ENCODE results near the gene CAPN15.

The CAPN15 gene

DNA sequence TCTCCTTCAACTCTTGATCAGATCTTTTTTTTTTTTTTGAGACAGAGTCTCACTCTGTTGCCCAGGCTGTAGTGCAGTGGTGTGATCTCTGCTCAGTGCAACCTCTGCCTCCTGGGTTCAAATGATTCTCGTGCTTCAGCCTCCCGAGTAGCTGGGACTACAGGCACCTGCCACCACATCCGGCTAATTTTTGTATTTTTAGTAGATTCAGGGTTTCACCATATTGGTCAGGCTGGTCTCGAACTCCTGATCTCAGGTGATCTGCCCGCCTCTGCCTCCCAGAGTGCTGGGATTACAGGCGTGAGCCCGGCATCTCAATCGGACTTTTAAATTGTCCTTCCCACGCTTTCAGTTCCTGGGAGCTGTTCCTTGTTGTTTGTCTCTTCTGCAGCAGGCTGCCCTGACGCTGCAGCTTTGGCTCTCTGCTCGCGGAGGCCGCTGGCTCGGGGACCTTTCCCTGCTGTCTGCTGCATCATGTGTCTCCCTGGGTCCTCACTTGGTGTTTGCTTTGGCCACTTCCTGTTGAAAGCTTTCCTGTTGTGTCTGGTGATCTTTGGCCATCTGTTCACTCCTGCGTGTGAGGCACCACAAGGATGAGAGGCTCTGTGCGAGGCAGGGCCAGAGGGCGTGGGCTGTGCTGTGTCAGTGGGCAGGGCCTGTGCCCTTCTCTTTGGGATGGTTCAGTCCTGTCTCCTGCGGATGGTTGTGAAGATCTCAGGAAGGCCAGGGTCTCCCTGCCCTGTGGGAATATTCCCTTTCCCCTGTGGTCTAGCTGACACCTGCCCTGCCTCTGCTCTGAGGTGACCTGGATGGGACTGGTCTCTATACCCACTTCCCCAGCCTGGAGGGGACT lies 18.4 kb upstream of the CAPN15 start:
- Histone ChIP-seq H3K4me3 (ENCODE audit: low read length) (no peak overlapping the region), H3K27me3 (replicated peaks; ENCODE audit: control insufficient read depth, insufficient read depth, low read length) (no peaks in the 10 kb centered on the region)
- DNase-seq (ENCODE audit: low read depth), result no peak

GRCh38 chr16:510066-510825 lies 17.3 kb upstream of the CAPN15 start:
- Histone ChIP-seq H3K4me3 (ENCODE audit: low read length) (no peak overlapping the region), H3K36me3 (ENCODE audit: control insufficient read depth, insufficient read depth, low read length, severe bottlenecking) (peaks cover 11% of the 10 kb centered on the region), H3K4me1 (ENCODE audit: control insufficient read depth, insufficient read depth, low read length) (no peaks in the 10 kb centered on the region), H3K9me3 (ENCODE audit: control insufficient read depth, low read length) (no peaks in the 10 kb centered on the region), H3K9ac (ENCODE audit: low read length) (no peak overlapping the region), H3K27me3 (replicated peaks; ENCODE audit: control insufficient read depth, insufficient read depth, low read length) (no peaks in the 10 kb centered on the region)
- DNase-seq (ENCODE audit: low read depth), result no peak

More for the DNA sequence above, 18.4 kb upstream of the CAPN15 start:
- Histone ChIP-seq H3K4me1 (ENCODE audit: control insufficient read depth, insufficient read depth, low read length) (no peaks in the 10 kb centered on the region), H3K9ac (ENCODE audit: low read length) (no peak overlapping the region), H3K9me3 (ENCODE audit: control insufficient read depth, low read length) (no peaks in the 10 kb centered on the region), H3K36me3 (ENCODE audit: control insufficient read depth, insufficient read depth, low read length, severe bottlenecking) (peaks cover 11% of the 10 kb centered on the region)

- Histone ChIP-seq H3K27me3 (replicated peaks; ENCODE audit: control insufficient read depth, insufficient read depth, low read length) (no peaks in the 10 kb centered on the region), H3K4me1 (ENCODE audit: control insufficient read depth, insufficient read depth, low read length) (no peaks in the 10 kb centered on the region), H3K4me3 (ENCODE audit: low read length) (no peak overlapping the region), H3K9ac (ENCODE audit: low read length) (no peak overlapping the region), H3K9me3 (ENCODE audit: control insufficient read depth, low read length) (no peaks in the 10 kb centered on the region), H3K36me3 (ENCODE audit: control insufficient read depth, insufficient read depth, low read length, severe bottlenecking) (peaks cover 15% of the 10 kb centered on the region)
- no peak for DNase-seq (ENCODE audit: low read depth)
Measured at GRCh38 chr16:512802-513201, 14.7 kb upstream of the CAPN15 start.

DNA sequence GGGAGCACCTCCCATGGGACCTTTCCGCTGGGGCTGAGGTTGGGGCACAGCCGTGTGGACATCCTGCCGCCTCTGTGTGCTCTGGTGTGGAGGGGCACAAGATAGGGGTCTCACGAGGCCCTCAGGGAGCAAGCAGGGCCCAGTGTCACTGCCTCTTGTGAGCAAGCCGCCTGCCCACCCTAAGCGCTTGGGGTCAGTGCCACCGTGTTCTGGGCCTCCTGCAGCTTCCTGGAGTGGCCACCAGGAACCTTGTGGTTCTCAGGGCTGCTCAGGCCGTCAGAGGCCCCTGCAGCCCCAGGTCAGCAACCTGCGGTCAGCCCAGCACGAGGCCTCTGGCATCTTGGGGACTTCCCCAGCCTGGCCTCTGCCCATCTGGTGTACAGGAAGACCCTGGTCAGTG lies 13.6 kb upstream of the CAPN15 start:
- Histone ChIP-seq H3K36me3 (ENCODE audit: control insufficient read depth, insufficient read depth, low read length, severe bottlenecking) (peaks cover 15% of the 10 kb centered on the region), H3K4me1 (ENCODE audit: control insufficient read depth, insufficient read depth, low read length) (no peaks in the 10 kb centered on the region), H3K9me3 (ENCODE audit: control insufficient read depth, low read length) (no peaks in the 10 kb centered on the region), H3K4me3 (ENCODE audit: low read length) (no peak overlapping the region), H3K27me3 (replicated peaks; ENCODE audit: control insufficient read depth, insufficient read depth, low read length) (no peaks in the 10 kb centered on the region), H3K9ac (ENCODE audit: low read length) (no peak overlapping the region)
- no peak for DNase-seq (ENCODE audit: low read depth)

- Histone ChIP-seq H3K27me3 (replicated peaks; ENCODE audit: control insufficient read depth, insufficient read depth, low read length) (no peaks in the 10 kb centered on the region), H3K9ac (ENCODE audit: low read length) (no peak overlapping the region), H3K36me3 (ENCODE audit: control insufficient read depth, insufficient read depth, low read length, severe bottlenecking) (peaks cover 25% of the 10 kb centered on the region), H3K4me1 (ENCODE audit: control insufficient read depth, insufficient read depth, low read length) (no peaks in the 10 kb centered on the region), H3K4me3 (ENCODE audit: low read length) (no peak overlapping the region), H3K9me3 (ENCODE audit: control insufficient read depth, low read length) (no peaks in the 10 kb centered on the region)
- DNase-seq (ENCODE audit: low read depth), result no peak
Measured at GRCh38 chr16:515175-515938, 12.2 kb upstream of the CAPN15 start.

- Histone ChIP-seq H3K4me3 (ENCODE audit: low read length) (no peak overlapping the region), H3K27me3 (replicated peaks; ENCODE audit: control insufficient read depth, insufficient read depth, low read length) (no peaks in the 10 kb centered on the region), H3K36me3 (ENCODE audit: control insufficient read depth, insufficient read depth, low read length, severe bottlenecking) (peaks cover 28% of the 10 kb centered on the region), H3K9ac (ENCODE audit: low read length) (no peak overlapping the region), H3K9me3 (ENCODE audit: control insufficient read depth, low read length) (no peaks in the 10 kb centered on the region), H3K4me1 (ENCODE audit: control insufficient read depth, insufficient read depth, low read length) (no peaks in the 10 kb centered on the region)
- DNase-seq (ENCODE audit: low read depth), result no peak
Measured at GRCh38 chr16:515939-516226, 11.6 kb upstream of the CAPN15 start.

GRCh38 chr16:516301-516700 lies 11.2 kb upstream of the CAPN15 start:
- H3K9me3 ChIP-seq (ENCODE audit: control insufficient read depth, low read length), result no peaks in the 10 kb centered on the region
- peaks cover 30% of the 10 kb centered on the region for H3K36me3 ChIP-seq (ENCODE audit: control insufficient read depth, insufficient read depth, low read length, severe bottlenecking)
- H3K27me3 ChIP-seq (replicated peaks; ENCODE audit: control insufficient read depth, insufficient read depth, low read length), result no peaks in the 10 kb centered on the region
- H3K4me3 ChIP-seq (ENCODE audit: low read length), result no peak overlapping the region
- no peaks in the 10 kb centered on the region for H3K4me1 ChIP-seq (ENCODE audit: control insufficient read depth, insufficient read depth, low read length)
- H3K9ac ChIP-seq (ENCODE audit: low read length), result no peak overlapping the region
- no peak for DNase-seq (ENCODE audit: low read depth)

- Histone ChIP-seq H3K27me3 (replicated peaks; ENCODE audit: control insufficient read depth, insufficient read depth, low read length) (no peaks in the 10 kb centered on the region), H3K36me3 (ENCODE audit: control insufficient read depth, insufficient read depth, low read length, severe bottlenecking) (peaks cover 30% of the 10 kb centered on the region), H3K4me3 (ENCODE audit: low read length) (no peak overlapping the region), H3K4me1 (ENCODE audit: control insufficient read depth, insufficient read depth, low read length) (no peaks in the 10 kb centered on the region), H3K9ac (ENCODE audit: low read length) (no peak overlapping the region), H3K9me3 (ENCODE audit: control insufficient read depth, low read length) (no peaks in the 10 kb centered on the region)
- DNase-seq (ENCODE audit: low read depth), result no peak
Measured at GRCh38 chr16:518858-519257, 8.7 kb upstream of the CAPN15 start.

GRCh38 chr16:519425-519824 lies 8.1 kb upstream of the CAPN15 start:
- Histone ChIP-seq H3K9me3 (ENCODE audit: control insufficient read depth, low read length) (no peaks in the 10 kb centered on the region), H3K9ac (ENCODE audit: low read length) (no peak overlapping the region), H3K27me3 (replicated peaks; ENCODE audit: control insufficient read depth, insufficient read depth, low read length) (no peaks in the 10 kb centered on the region), H3K4me1 (ENCODE audit: control insufficient read depth, insufficient read depth, low read length) (no peaks in the 10 kb centered on the region), H3K36me3 (ENCODE audit: control insufficient read depth, insufficient read depth, low read length, severe bottlenecking) (peaks cover 30% of the 10 kb centered on the region), H3K4me3 (ENCODE audit: low read length) (no peak overlapping the region)
- DNase-seq (ENCODE audit: low read depth), result no peak

- Histone ChIP-seq H3K9ac (ENCODE audit: low read length) (no peak overlapping the region), H3K9me3 (ENCODE audit: control insufficient read depth, low read length) (no peaks in the 10 kb centered on the region), H3K4me3 (ENCODE audit: low read length) (no peak overlapping the region), H3K36me3 (ENCODE audit: control insufficient read depth, insufficient read depth, low read length, severe bottlenecking) (peaks cover 30% of the 10 kb centered on the region), H3K27me3 (replicated peaks; ENCODE audit: control insufficient read depth, insufficient read depth, low read length) (no peaks in the 10 kb centered on the region), H3K4me1 (ENCODE audit: control insufficient read depth, insufficient read depth, low read length) (peaks cover 6% of the 10 kb centered on the region)
- no peak for DNase-seq (ENCODE audit: low read depth)
Measured at GRCh38 chr16:519841-520687, 7.4 kb upstream of the CAPN15 start.
